GM23338 (cell line): ENCODE results near the gene SCO2. TPM values are rescaled to one million over a fixed set of nuclear protein-coding genes. Genes with fewer than 3 reads are reported as not detected.

Source experiments
- ATAC-seq: fragments of 200-7000 bp; cut with Tn5 transposase; 3 replicates; pipeline ENCODE4 v1.9.1; 2020
- DNase-seq: peaks from one replicate; pipeline ENCODE4 v3.0.0-alpha.2; 2015; ENCODE audit warnings: low spot score
- H2AFZ ChIP-seq: fragments of 200-600 bp; sonication (generic); 2 replicates; pipeline ENCODE4 v1.8.0; 2016; ENCODE audit warnings: antibody characterized with exemption, mild to moderate bottlenecking, moderate library complexity
- H3F3A ChIP-seq: fragments of 200-600 bp; sonication (generic); replicated peaks from 2 replicates; pipeline ENCODE4 v1.8.0; 2017; ENCODE audit warnings: antibody characterized with exemption, mixed run types, low read depth
- H3K27ac ChIP-seq: fragments of 200-600 bp; sonication (generic); 2 replicates; pipeline ENCODE4 v1.6.1; 2016; ENCODE audit warnings: low read depth
- H3K27me3 ChIP-seq: fragments of 200-600 bp; sonication (generic); 2 replicates; pipeline ENCODE4 v1.8.0; 2016; ENCODE audit warnings: mild to moderate bottlenecking, mixed run types, moderate library complexity; ENCODE audit not compliant: insufficient read depth
- H3K36me3 ChIP-seq: fragments of 200-600 bp; sonication (generic); 2 replicates; pipeline ENCODE4 v1.8.0; 2016; ENCODE audit warnings: mild to moderate bottlenecking; ENCODE audit not compliant: insufficient read depth
- H3K4me1 ChIP-seq: fragments of 200-600 bp; sonication (generic); 2 replicates; pipeline ENCODE4 v1.8.0; 2016; ENCODE audit warnings: mild to moderate bottlenecking, moderate library complexity; ENCODE audit not compliant: insufficient read depth
- H3K4me2 ChIP-seq: fragments of 200-600 bp; sonication (generic); 2 replicates; pipeline ENCODE4 v1.7.1; 2017; ENCODE audit warnings: mixed run types
- H3K4me3 ChIP-seq: fragments of 200-600 bp; sonication (generic); 2 replicates; pipeline ENCODE4 v1.6.1; 2016; ENCODE audit warnings: mixed run types
- H3K79me2 ChIP-seq: fragments of 200-600 bp; sonication (generic); replicated peaks from 2 replicates; pipeline ENCODE4 v1.8.0; 2017; ENCODE audit warnings: mild to moderate bottlenecking; ENCODE audit not compliant: insufficient read depth
- H3K9me2 ChIP-seq: fragments of 200-600 bp; sonication (generic); 2 replicates; pipeline ENCODE4 v1.8.0; 2017; ENCODE audit not compliant: insufficient read depth
- H4K20me1 ChIP-seq: fragments of 200-600 bp; sonication (generic); replicated peaks from 2 replicates; pipeline ENCODE4 v1.8.0; 2017; ENCODE audit warnings: mild to moderate bottlenecking; ENCODE audit not compliant: insufficient read depth
- H3K27ac Mint-ChIP-seq: 2 replicates; pipeline ENCODE4 v1.8.0; 2020; ENCODE audit warnings: inconsistent platforms, mild to moderate bottlenecking, moderate library complexity, mixed read lengths
- H3K27me3 Mint-ChIP-seq: 3 replicates; pipeline ENCODE4 v1.8.0; 2022; ENCODE audit warnings: low read depth, mild to moderate bottlenecking, moderate library complexity, mixed read lengths, inconsistent platforms; ENCODE audit not compliant: insufficient read depth, poor library complexity
- H3K36me3 Mint-ChIP-seq: 3 replicates; pipeline ENCODE4 v1.8.0; 2021; ENCODE audit warnings: low read depth, mild to moderate bottlenecking, inconsistent platforms, moderate library complexity, mixed read lengths
- H3K4me1 Mint-ChIP-seq: 3 replicates; pipeline ENCODE4 v1.8.0; 2020; ENCODE audit warnings: mild to moderate bottlenecking, inconsistent platforms, mixed read lengths
- H3K4me3 Mint-ChIP-seq: 3 replicates; pipeline ENCODE4 v1.8.0; 2021; ENCODE audit warnings: moderate library complexity, mild to moderate bottlenecking, inconsistent platforms, mixed read lengths
- H3K9me3 Mint-ChIP-seq: 3 replicates; pipeline ENCODE4 v1.8.0; 2020; ENCODE audit warnings: moderate library complexity, mild to moderate bottlenecking, inconsistent platforms, mixed read lengths
- CREB1 ChIP-seq: fragments of 250-450 bp; sonication (Bioruptor Pico); IDR thresholded peaks from 2 replicates; pipeline ENCODE4 v1.5.0; 2020; ENCODE audit warnings: low read depth, mild to moderate bottlenecking, moderate library complexity
- EZH2 ChIP-seq: fragments of 200-600 bp; sonication (generic); IDR thresholded peaks from one replicate; pipeline ENCODE4 v1.8.0; 2017; ENCODE audit warnings: antibody characterized with exemption, mild to moderate bottlenecking, low read depth; ENCODE audit not compliant: unreplicated experiment
- EZH2phosphoT487 ChIP-seq: fragments of 200-600 bp; sonication (generic); IDR thresholded peaks from one replicate; pipeline ENCODE4 v1.8.1; 2018; ENCODE audit warnings: antibody characterized with exemption; ENCODE audit not compliant: unreplicated experiment
- JUNB ChIP-seq: IDR thresholded peaks from one replicate; pipeline ENCODE4 v1.6.1; 2016; ENCODE audit warnings: antibody characterized with exemption; ENCODE audit not compliant: unreplicated experiment
- NANOG ChIP-seq: IDR thresholded peaks from 2 replicates; pipeline ENCODE4 v1.6.1; 2016; ENCODE audit warnings: antibody characterized with exemption, borderline replicate concordance
- POLR2AphosphoS5 ChIP-seq: IDR thresholded peaks from 2 replicates; pipeline ENCODE4 v1.6.1; 2016; ENCODE audit warnings: antibody characterized with exemption, low read depth
- STAT1 ChIP-seq: IDR thresholded peaks from one replicate; pipeline ENCODE4 v1.6.1; 2016; ENCODE audit warnings: antibody characterized with exemption; ENCODE audit not compliant: unreplicated experiment
- ZNF114 ChIP-seq: fragments of 250-450 bp; sonication (Bioruptor Pico); IDR thresholded peaks from 2 replicates; pipeline ENCODE4 v1.5.0; 2020; ENCODE audit warnings: mild to moderate bottlenecking, moderate library complexity
- ZNF331 ChIP-seq: fragments of 250-450 bp; sonication (Bioruptor Pico); IDR thresholded peaks from 2 replicates; pipeline ENCODE4 v1.5.0; 2020; ENCODE audit warnings: low read depth, mild to moderate bottlenecking, moderate library complexity
- polyA plus RNA-seq: library from polyadenylated mRNA; unstranded; fragments of >200 nt; fragmentation: Nextera tagmentation; extraction: Ambion mirVana; gene quantifications from 2 replicates; pipeline ENCODE4 v1.2.1, GENCODE V29; 2016
- total RNA-seq: library from RNA; depleted of rRNA; stranded (reverse); fragments of >200 nt; shearing (Covaris generic); gene quantifications from 2 replicates; pipeline ENCODE4 v1.2.3, GENCODE V29; 2014
- TF ChIP-seq, protein P1 (sequence below), 2 experiments: fragments of 200-600 bp in 1 of 2; sonication (generic) in 1 of 2; conservative IDR thresholded peaks; 2 replicates each; pipeline versions ENCODE4 v1.5.1 to v1.6.1; 2016 to 2017; ENCODE audit warnings: antibody characterized with exemption in 2 of 2, low read depth in 2 of 2, mild to moderate bottlenecking in 2 of 2, moderate library complexity in 1 of 2
- TF ChIP-seq, protein P2 (sequence below): IDR thresholded peaks from 2 replicates; pipeline ENCODE4 v1.6.1; 2016; ENCODE audit warnings: antibody characterized with exemption
- TF ChIP-seq, protein P3 (sequence below): IDR thresholded peaks from one replicate; pipeline ENCODE4 v1.6.1; 2018; ENCODE audit warnings: antibody characterized with exemption; ENCODE audit not compliant: unreplicated experiment

Gene SCO2
- total and polyA plus RNA-seq, 2 experiments from 2014 or later: 2.6 to 4.9 TPM

DNA sequence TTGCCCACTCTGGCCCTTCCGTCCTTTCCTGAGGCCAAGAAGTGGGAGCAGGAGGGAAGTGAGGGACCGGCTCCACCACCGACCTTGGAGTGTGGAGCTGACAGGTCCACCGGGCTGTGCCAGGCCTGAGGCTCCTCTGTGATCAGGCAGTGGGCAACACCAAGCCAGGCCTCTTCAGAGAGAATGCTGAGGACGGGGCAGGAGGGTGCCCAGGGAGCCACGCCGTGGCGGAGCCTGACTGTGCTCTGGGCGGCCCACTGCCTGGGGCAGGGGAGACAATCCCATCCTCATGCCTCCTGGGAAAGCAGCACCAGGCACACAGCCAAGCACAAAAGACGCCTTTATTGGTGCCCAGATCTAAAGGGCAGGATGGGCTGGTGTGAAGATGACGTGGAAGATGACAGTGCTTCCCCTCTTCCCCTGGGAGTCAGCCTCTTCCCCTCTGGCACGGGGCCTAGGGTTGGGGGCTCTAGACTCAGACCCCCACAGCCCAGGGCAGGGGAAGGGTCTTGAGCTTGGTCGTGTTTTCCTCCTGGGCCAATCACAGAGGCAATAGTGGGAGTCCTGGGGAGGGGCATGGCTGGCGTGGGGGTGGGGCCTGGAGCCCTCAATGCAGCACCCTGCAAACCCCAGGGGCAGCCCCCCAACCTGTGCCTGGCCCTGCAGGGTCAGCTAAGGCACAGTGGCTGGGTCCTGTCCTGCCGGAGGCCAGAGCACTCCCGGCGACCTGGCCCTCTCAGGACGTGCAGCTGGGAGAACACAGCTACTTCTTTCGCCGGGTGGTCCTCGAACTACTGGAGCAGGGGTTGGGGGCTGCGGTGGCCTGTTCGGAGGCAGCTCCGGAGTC lies 22.5 kb downstream of the SCO2 start (continued):
- TF ChIP-seq, protein P1, sequence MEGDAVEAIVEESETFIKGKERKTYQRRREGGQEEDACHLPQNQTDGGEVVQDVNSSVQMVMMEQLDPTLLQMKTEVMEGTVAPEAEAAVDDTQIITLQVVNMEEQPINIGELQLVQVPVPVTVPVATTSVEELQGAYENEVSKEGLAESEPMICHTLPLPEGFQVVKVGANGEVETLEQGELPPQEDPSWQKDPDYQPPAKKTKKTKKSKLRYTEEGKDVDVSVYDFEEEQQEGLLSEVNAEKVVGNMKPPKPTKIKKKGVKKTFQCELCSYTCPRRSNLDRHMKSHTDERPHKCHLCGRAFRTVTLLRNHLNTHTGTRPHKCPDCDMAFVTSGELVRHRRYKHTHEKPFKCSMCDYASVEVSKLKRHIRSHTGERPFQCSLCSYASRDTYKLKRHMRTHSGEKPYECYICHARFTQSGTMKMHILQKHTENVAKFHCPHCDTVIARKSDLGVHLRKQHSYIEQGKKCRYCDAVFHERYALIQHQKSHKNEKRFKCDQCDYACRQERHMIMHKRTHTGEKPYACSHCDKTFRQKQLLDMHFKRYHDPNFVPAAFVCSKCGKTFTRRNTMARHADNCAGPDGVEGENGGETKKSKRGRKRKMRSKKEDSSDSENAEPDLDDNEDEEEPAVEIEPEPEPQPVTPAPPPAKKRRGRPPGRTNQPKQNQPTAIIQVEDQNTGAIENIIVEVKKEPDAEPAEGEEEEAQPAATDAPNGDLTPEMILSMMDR (conservative IDR thresholded peaks at IDR 0.05; ENCODE audit: low read depth in 2 of 2): no peak
- TF ChIP-seq CREB1 (CRISPR knock-in tag) (no peak), NANOG (no peak)

DNA sequence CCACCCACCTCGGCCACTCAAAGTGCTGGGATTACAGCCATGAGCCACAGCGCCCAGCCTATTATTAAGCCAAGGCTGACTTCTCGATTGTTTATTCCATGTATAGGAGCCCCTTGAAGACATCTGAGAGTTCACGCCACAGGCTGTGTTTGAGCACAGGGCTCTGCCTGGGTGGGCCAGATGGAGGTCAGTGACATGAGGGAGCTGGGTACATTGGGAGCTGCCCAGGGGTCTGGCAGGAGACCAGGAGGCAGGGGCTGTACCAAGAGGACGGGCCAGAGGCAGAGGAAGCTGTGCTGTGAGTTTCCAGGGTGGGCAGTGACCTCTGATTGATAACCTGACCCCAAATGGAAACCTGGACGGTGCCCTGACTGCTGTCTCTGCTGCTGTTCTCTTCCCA lies 23.3 kb downstream of the SCO2 start:
- Histone ChIP-seq H4K20me1 (no peaks in the 10 kb centered on the region), H3K4me2 (no peak overlapping the region), H3K4me3 (no peak overlapping the region), H3K27me3 (no peaks in the 10 kb centered on the region), H3K4me1 (no peaks in the 10 kb centered on the region), H3K36me3 (no peaks in the 10 kb centered on the region), H3K27ac (no peak overlapping the region), H3K79me2 (no peaks in the 10 kb centered on the region), H3K9me2 (no peaks in the 10 kb centered on the region), H3F3A (peaks cover 5% of the 10 kb centered on the region; the same call in 1 of the 2 replicates), H2AFZ (no peak overlapping the region)
- ATAC-seq (no peak), DNase-seq (no peak)
- H3K36me3 Mint-ChIP-seq: no peaks in the 10 kb centered on the region; the same call in 2 of the 3 replicates
- no peak overlapping the region for H3K4me3 Mint-ChIP-seq
- H3K27me3 Mint-ChIP-seq: peaks cover 15% of the 10 kb centered on the region
- peaks cover 3% of the 10 kb centered on the region; the same call in 2 of the 3 replicates for H3K4me1 Mint-ChIP-seq
- H3K27ac Mint-ChIP-seq: no peak overlapping the region
- H3K9me3 Mint-ChIP-seq: no peaks in the 10 kb centered on the region
- no peak for TF ChIP-seq POLR2AphosphoS5
- TF ChIP-seq, protein P2, sequence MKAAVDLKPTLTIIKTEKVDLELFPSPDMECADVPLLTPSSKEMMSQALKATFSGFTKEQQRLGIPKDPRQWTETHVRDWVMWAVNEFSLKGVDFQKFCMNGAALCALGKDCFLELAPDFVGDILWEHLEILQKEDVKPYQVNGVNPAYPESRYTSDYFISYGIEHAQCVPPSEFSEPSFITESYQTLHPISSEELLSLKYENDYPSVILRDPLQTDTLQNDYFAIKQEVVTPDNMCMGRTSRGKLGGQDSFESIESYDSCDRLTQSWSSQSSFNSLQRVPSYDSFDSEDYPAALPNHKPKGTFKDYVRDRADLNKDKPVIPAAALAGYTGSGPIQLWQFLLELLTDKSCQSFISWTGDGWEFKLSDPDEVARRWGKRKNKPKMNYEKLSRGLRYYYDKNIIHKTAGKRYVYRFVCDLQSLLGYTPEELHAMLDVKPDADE: no peak
- no peak for TF ChIP-seq CREB1 (CRISPR knock-in tag)
- no peak for TF ChIP-seq ZNF331 (CRISPR knock-in tag)
- no peak for TF ChIP-seq NANOG
- TF ChIP-seq EZH2phosphoT487: no peak
- no peak for TF ChIP-seq EZH2
- TF ChIP-seq STAT1: no peak
- TF ChIP-seq, protein P1 (conservative IDR thresholded peaks at IDR 0.05; ENCODE audit: low read depth in 2 of 2): no peak
- TF ChIP-seq, protein P3, sequence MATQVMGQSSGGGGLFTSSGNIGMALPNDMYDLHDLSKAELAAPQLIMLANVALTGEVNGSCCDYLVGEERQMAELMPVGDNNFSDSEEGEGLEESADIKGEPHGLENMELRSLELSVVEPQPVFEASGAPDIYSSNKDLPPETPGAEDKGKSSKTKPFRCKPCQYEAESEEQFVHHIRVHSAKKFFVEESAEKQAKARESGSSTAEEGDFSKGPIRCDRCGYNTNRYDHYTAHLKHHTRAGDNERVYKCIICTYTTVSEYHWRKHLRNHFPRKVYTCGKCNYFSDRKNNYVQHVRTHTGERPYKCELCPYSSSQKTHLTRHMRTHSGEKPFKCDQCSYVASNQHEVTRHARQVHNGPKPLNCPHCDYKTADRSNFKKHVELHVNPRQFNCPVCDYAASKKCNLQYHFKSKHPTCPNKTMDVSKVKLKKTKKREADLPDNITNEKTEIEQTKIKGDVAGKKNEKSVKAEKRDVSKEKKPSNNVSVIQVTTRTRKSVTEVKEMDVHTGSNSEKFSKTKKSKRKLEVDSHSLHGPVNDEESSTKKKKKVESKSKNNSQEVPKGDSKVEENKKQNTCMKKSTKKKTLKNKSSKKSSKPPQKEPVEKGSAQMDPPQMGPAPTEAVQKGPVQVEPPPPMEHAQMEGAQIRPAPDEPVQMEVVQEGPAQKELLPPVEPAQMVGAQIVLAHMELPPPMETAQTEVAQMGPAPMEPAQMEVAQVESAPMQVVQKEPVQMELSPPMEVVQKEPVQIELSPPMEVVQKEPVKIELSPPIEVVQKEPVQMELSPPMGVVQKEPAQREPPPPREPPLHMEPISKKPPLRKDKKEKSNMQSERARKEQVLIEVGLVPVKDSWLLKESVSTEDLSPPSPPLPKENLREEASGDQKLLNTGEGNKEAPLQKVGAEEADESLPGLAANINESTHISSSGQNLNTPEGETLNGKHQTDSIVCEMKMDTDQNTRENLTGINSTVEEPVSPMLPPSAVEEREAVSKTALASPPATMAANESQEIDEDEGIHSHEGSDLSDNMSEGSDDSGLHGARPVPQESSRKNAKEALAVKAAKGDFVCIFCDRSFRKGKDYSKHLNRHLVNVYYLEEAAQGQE: no peak
- TF ChIP-seq JUNB: no peak
- TF ChIP-seq ZNF114 (CRISPR knock-in tag): no peak
